NK-92 (cell line): ENCODE measurements around the gene FAT1.

Experiments used
- DNase-seq: peaks from one replicate; lab custom pipeline; 2025; ENCODE audit not compliant: unreplicated experiment; lab: John Stamatoyannopoulos, UW

Gene FAT1

GRCh38 chr4:186658657-186659056 is 65.0 kb downstream of the FAT1 start:
- no peak for DNase-seq

DNA sequence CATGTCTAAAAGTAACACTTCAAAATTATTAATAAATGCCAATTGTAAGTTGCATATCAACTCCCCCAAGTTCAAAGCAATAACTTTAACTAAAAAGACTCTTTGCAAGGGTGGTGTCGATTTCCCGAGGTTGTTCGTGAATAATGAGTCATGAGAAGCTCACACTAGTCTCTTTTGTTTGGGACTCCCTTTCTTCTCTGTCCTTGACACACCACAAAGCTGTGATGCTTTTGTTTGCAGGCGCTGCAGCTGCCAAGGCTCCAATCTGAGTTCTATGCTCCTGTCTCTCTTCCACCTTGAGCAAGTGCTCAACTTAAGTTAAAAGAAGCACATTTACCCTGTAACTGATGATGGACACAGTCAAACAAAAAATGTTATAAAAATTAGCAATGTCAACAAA is 65.9 kb downstream of the FAT1 start:
- DNase-seq = no peak

GRCh38 chr4:186653969-186654368 is 69.7 kb downstream of the FAT1 start:
- no peak for DNase-seq

DNA sequence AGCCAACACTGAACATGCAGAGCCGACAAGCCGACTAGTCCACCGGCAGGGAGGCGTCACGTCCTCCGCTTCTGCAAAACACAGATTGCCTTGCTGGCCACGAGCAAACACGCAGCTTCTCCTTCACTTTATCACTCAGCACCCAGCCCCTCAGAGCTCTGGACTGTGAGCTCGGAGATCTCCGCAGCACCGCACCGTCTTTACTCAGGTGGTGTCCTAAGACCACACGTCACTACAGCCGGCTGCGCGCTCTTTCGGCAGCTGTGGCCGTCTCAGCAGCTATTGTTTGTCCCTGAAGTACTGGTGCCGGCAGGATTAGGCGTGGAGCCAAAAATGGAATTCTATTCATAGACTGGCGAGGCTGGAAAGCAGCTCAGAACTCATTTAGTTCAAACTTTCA is 72.0 kb downstream of the FAT1 start:
- DNase-seq = no peak

- no peak for DNase-seq
Measured at GRCh38 chr4:186651181-186651603, 72.5 kb downstream of the FAT1 start.

GRCh38 chr4:186650401-186651180 is 73.1 kb downstream of the FAT1 start:
- no peak for DNase-seq

- no peak for DNase-seq
Measured at GRCh38 chr4:186647821-186648220, 75.8 kb downstream of the FAT1 start.

- no peak for DNase-seq
Measured at GRCh38 chr4:186644737-186645261, 78.9 kb downstream of the FAT1 start.

- no peak for DNase-seq
Measured at GRCh38 chr4:186644311-186644638, 79.4 kb downstream of the FAT1 start.

DNA sequence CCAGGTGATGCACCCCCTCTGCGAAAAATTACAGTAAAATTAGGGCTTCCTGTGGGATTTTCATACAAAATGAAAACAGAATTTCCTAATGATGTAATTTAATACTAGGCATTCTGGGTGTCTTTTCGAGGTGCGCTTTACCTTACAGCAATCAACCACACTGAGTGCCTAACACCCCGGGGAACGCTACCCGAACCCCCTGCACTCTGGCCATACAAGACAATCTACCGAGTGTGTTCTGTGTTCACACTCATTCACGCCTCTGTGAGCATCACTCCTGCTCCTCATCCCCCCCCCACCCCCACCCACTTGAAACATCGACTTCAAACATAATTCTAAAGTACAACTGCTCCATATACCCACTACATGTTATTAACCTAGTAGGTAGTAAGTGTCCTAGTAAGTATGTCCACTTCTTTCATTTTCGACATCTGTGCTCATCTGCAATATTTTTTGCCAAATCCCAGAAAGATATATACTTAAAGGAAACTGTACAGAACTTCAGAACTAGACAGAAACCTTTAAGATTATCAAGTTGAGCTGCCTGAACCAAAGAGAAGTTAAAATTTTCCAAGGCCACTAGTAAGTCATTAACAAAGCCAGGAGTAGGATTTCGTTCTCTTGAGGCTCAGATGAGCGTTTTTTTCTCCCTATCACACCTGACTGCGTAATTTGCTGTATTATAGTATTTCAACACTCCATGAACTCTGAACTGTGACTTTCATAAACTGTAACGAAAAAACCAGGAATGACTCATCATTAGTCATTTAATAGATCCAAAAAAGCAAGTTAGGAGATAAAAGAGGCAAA is 80.0 kb downstream of the FAT1 start:
- no peak for DNase-seq

- DNase-seq = no peak
Measured at GRCh38 chr4:186642998-186643397, 80.7 kb downstream of the FAT1 start.

GRCh38 chr4:186642530-186642929 is 81.1 kb downstream of the FAT1 start:
- DNase-seq = no peak

DNA sequence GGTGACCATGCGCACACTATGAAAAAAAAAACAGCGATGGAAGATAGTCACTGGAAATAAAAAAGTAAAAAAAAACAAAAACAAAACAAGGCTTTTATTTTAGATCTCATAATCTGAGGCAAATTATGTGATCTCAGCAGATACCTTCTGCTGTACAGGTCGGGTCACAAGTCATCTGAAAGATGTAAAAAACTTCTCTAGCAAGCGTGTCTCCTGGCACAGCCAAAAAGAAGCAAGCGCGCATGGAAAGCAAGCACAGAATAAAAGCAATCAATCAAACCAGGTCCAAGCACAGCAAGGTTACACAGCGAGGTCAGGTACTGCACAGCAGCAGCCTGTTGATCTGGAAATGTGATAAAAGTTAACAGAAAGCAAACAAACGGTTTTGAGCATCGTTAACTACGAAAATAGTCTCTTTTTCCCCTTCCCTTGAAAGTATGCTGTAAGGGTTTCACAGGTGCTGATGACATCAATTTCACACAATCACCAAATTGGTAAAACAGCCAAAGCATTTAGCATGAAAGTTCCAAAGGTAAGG is 89.0 kb downstream of the FAT1 start:
- no peak for DNase-seq

GRCh38 chr4:186633844-186634243 is 89.8 kb downstream of the FAT1 start:
- no peak for DNase-seq

DNA sequence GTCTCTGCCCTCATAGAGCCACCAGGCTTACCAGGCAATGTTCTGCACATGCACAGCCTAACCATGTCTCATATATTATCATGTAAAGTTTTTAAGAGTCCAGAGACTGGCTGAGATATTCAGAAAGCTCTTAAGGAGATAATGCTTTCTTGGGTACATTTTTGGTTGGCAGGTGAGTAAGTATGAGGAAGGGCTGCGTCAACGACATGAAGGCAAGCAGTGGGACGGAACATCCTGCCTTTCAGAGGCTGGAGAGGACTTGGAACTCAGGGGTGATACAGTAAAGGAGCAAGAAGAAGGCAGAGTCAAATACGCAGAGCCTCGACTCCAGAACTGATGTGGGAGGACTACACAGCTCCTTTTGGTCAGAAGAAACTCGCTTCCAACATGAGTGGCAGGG is 93.5 kb downstream of the FAT1 start:
- no peak for DNase-seq

DNA sequence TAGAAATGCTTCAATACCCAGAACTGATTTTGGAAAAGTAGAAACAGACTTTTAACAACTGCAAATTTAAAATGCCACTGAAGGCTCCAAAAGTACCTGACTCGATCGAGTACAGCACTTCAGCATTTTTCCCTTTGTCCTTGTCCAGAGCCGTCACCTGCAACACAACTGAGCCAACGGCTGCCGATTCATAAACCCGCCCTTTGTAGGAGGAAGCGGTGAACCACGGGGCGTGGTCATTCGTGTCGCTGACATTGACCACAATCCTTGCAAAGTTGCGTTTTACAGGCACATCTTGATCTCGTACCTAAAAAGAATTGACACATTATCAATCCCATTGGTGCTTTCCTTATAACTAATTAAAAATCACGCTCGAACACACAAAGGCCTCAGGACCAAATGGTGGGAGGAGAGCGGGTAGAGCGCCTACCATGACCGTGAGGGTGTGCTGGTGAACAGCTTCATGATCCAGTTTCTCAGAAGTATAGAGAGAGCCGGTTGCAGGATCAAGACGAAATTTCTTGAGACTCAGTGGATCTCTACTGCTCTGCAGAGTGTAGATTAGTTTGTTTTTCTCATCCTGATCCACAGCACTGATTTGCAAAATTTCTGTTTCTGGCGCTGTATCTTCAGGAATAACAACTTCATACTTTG is 95.5 kb downstream of the FAT1 start:
- DNase-seq = no peak

DNA sequence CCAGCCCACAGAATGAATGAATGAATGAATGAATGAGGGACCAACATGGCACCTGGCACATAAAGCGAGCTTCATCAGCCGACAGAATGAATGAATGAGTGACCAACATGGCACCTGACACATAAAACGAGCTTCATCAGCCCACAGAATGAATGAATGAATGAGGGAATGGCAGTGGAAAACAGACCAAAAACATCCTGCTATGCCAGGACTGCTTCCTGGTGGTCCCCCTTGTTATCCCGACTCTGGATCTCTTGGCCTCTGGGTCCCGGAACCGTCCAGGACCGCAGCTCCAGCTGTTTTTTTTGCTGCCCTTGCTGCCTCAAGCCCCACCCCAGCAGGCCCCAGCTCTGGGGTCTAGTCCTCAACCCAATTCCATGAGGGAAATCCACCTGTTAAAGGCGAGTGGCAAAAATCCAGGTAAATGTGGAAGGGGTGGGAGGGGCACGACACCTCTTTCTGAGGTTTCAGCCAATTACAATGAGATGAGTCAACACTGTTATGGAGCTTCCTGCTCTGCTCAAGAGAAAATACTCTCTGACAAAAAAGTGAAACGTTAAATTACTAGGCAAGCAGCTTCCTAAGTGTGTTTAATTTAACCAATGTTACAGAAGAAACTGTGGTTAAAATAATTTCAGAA is 96.3 kb downstream of the FAT1 start:
- DNase-seq = no peak

GRCh38 chr4:186624951-186625350 is 98.7 kb downstream of the FAT1 start:
- DNase-seq = no peak

GRCh38 chr4:186623546-186623945 is 100.1 kb downstream of the FAT1 start:
- no peak for DNase-seq

GRCh38 chr4:186622788-186623464 is 100.7 kb downstream of the FAT1 start:
- DNase-seq = no peak
